Psoas muscle (tissue), 8 donors: ENCODE measurements around the gene LGR6. TPM values are rescaled to one million over a fixed set of nuclear protein-coding genes. Genes with fewer than 3 reads are reported as not detected.
"Not testable (repeated sequence)": the region's sequence is repeated elsewhere in the genome, so short reads cannot be mapped to it uniquely, and the experiment has no call there.

Experiments
- ATAC-seq, 4 donors: fragments of 200-7000 bp; cut with Tn5 transposase; one replicate each; pipeline ENCODE4 v1.9.1; 2020; ENCODE audit warnings: moderate library complexity in 3 of 4, mild to moderate bottlenecking in 2 of 4
- DNase-seq, 2 donors: peaks; one replicate each; pipeline ENCODE4 v3.0.0-alpha.2; 2020
- H3K27ac ChIP-seq: fragments of 200-600 bp; one replicate; pipeline ENCODE4 v1.8.0; 2022
- H3K27me3 ChIP-seq, 3 donors: fragments of 200-600 bp in 1 of 3; one replicate each; pipeline versions ENCODE4 v1.6.1 to v1.8.0; 2013 to 2022; ENCODE audit warnings: low read length in 2 of 3, mild to moderate bottlenecking in 2 of 3, moderate library complexity in 1 of 3; ENCODE audit not compliant: insufficient read depth in 3 of 3
- H3K36me3 ChIP-seq, 2 donors: fragments of 200-600 bp in 1 of 2; one replicate each; pipeline versions ENCODE4 v1.6.1 to v1.8.0; 2013 to 2022; ENCODE audit warnings: low read depth in 1 of 2, mild to moderate bottlenecking in 1 of 2, moderate library complexity in 1 of 2; ENCODE audit not compliant: insufficient read depth in 1 of 2
- H3K4me1 ChIP-seq: fragments of 200-600 bp; one replicate; pipeline ENCODE4 v1.8.0; 2022
- H3K4me3 ChIP-seq: fragments of 200-600 bp; one replicate; pipeline ENCODE4 v1.8.0; 2022; ENCODE audit warnings: mild to moderate bottlenecking
- H3K9me3 ChIP-seq: fragments of 200-600 bp; one replicate; pipeline ENCODE4 v1.8.0; 2022
- WGBS, 3 donors: extraction: QIAGEN DNeasy Blood & Tissue Kit; methylation state at CpG; one replicate each; pipeline versions ENCODE4 v1.1.6 to v1.1.7; 2013; 5-methylcytosine and 5-hydroxymethylcytosine counted together
- intact Hi-C, 2 donors: fragments of 100-400 bp; cut with DNase I; formaldehyde crosslinking; loops; one replicate each; pipeline versions ENCODE4 v1.11.0 to v1.14.2; 2022
- polyA plus RNA-seq, 3 donors: library from polyadenylated mRNA; stranded (reverse); fragments of 200-250 nt; gene quantifications; one replicate each; pipeline ENCODE4 v1.2.3, GENCODE V29; 2013
- total RNA-seq, 4 donors: library from RNA; stranded (reverse); fragmentation: NEBNext Ultra II Directional in 2 of 4; extraction: Animal tissue kit (Norgen Biotek cat#: 25700) in 2 of 4; gene quantifications; one replicate each; pipeline versions ENCODE4 v1.2.1 to v1.2.4, GENCODE V29; 2021 to 2023
- TF ChIP-seq, protein P1 (sequence below): fragments of 200-600 bp; IDR thresholded peaks from one replicate; pipeline ENCODE4 v1.8.0; 2022; ENCODE audit warnings: antibody characterized with exemption
- donor health status: healthy with polysubstance abuse.
- donor health status: DM: no; HTN: no; CAD: no; lungs with moderate emphysema.
- donor health status: Bipolar disorder and iron deficiency.
- donor health status: healthy.
- donor health status: DM: yes; HTN: yes; CAD: no.
- donor health status: DM: no; HTN: no; CAD: no.
- donor health status: DM: no; HTN: no; CAD: no.
- donor health status: DM: yes; HTN: yes; CAD: no.

Gene LGR6
- total and polyA plus RNA-seq, 7 donors = 0.12 to 0.20 (median 0.16) TPM; not detected in 3

DNA sequence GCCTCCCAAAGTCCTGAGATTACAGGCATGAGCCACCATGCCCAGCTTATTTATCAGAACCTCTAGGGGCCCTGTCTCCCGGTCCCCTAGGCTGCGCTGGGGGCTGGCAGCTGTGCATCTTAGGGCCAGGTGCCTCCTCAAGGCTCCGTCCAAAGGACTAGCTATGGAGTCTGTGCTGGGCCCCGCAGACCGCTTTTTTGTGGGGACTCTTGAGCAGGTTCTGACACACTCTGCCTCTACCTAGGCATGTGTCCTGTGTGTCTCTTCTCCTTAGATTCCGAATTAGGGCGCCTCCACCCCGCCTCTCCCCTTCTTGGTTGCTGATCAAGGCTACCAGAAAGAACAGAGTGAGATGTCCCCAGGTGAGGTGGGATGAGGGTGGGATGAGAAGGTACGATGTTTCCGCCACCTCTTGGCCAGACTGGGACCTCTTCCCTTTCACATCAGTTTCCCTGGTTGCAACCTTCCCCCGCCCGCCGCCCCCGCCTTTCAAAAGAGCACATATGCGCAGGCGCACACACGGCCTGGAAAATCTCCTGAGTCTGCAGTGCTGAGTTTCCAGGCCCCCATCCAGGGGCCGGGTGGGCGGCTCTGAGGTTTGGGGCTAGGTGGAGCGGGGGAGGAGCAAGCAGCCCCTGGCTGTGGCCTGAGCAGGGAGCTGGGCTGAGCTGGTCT lies 28.2 kb upstream of the LGR6 start:
- Histone ChIP-seq H3K36me3 (no peaks in the 10 kb centered on the region), H3K9me3 (no peaks in the 10 kb centered on the region), H3K27ac (no peak overlapping the region), H3K27me3 (peaks cover 0 to 4% (median 0%) of the 10 kb centered on the region in 3 donors), H3K4me3 (no peak overlapping the region), H3K4me1 (no peaks in the 10 kb centered on the region)
- intact Hi-C loops = no loop called here
- DNase-seq (no peak), ATAC-seq (no peak)
- TF ChIP-seq, protein P1, sequence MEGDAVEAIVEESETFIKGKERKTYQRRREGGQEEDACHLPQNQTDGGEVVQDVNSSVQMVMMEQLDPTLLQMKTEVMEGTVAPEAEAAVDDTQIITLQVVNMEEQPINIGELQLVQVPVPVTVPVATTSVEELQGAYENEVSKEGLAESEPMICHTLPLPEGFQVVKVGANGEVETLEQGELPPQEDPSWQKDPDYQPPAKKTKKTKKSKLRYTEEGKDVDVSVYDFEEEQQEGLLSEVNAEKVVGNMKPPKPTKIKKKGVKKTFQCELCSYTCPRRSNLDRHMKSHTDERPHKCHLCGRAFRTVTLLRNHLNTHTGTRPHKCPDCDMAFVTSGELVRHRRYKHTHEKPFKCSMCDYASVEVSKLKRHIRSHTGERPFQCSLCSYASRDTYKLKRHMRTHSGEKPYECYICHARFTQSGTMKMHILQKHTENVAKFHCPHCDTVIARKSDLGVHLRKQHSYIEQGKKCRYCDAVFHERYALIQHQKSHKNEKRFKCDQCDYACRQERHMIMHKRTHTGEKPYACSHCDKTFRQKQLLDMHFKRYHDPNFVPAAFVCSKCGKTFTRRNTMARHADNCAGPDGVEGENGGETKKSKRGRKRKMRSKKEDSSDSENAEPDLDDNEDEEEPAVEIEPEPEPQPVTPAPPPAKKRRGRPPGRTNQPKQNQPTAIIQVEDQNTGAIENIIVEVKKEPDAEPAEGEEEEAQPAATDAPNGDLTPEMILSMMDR = no peak
- 86 to 92% (median 87%) methylated on average over 20 of the region's 20 CpGs for WGBS, 3 donors

DNA sequence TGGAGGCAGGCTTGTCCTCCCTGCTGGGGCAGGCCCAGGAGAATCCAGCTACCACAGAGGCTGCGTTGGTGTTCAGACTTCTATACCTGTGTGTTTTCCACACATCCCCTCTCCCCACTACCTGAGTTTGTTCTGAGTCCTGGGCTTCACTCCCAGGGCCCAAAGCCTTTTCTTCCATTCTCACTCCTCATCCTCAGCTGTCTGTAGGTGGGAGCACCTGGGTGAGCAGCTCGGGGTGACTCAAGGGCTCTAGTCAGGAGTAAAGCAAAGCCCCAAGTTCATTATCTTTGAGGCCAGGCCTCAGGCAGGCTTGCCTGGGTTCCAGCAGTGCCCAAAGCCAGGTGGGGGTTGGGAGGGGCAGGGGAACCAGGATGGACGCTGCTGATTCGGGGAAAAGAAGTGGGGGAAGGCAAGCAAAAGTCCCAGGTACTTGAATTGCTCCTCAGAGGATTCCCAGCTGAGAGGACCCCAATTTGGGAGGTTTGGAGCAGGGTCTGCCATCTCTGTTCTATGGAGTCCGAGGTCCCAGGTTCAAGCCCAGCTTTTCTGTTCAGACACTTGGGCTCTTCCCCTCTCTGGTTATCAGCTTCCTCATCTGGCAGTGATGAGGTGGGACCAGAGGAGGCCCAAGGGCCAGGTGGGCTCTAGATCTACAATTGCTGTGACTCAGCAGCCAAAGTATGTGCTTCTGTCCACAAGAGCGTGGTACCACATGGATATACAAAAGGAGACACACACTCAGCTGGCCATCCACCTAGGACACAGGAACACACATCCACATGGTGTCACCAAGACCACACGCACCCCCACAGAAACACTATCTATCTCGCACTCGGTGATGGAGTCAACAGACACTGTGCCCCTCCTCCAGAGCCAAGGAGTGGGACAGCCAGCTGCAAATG lies 27.4 kb upstream of the LGR6 start:
- TF ChIP-seq, protein P1 = no peak
- H3K27ac ChIP-seq = no peak overlapping the region
- WGBS, 3 donors = 91 to 95% (median 94%) methylated on average over 9 of the region's 9 CpGs
- intact Hi-C loops = no loop called here
- DNase-seq (no peak), ATAC-seq (no peak)
- H3K4me1 ChIP-seq = no peaks in the 10 kb centered on the region
- peaks cover 0 to 4% (median 0%) of the 10 kb centered on the region in 3 donors for H3K27me3 ChIP-seq
- no peak overlapping the region for H3K4me3 ChIP-seq
- no peaks in the 10 kb centered on the region for H3K36me3 ChIP-seq
- no peaks in the 10 kb centered on the region for H3K9me3 ChIP-seq

DNA sequence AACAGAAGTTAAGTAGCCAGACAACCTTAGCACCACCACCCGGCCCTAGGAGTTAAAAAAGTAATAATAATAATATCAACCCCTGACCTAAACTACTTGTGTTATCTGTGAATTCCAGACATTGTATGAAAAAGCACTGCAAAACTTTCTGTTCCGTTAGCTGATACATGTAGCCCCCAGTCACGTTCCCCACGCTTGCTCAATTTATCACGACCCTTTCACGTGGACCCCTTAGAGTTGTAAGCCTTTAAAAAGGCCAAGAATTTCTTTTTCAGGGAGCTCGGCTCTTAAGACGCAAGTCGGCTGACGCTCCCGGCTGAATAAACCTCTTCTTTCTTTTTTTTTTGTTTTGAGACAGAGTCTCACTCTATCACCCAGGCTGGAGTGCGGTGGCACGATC lies 26.5 kb upstream of the LGR6 start:
- H3K36me3 ChIP-seq, ATAC-seq: not testable (repeated sequence)
- WGBS, 3 donors = 87 to 94% (median 88%) methylated on average over 11 to 13 of the region's 13 CpGs

DNA sequence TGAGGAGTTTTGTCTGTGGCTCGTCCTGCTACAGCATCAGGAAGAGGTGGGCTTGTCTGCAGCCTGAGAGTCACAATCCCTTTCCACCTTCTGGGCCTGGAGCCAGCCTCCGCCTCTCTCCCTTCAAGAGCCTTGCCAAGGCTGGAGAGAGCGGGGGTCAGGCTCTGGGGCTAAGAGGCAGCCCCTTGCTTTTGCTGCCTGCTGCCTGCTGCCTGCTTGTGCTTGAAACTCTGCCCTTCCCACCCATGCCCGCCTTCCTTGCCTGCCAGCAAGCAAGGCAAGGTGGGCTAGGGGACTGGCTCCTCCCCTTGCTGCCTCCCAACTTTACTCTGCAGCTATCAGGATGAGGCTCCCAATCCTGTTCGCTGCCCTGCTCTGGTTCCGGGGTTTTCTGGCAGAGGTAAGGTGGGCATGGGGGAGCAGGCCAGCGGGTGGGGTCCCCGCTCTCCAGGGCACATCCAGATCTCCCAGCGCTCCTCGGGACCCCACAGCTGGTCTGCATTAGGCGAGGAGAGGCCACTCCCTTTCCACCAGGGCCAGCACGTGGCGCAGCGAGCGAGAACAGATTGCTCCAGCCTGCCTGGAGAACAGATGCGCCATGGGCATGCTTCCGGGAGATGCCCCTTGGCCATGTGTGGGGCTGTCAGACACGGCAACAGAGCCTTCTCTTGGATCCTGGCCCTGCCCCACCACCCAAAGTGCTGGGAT lies 25.7 kb upstream of the LGR6 start:
- intact Hi-C loops = no loop called here
- Histone ChIP-seq H3K36me3 (no peaks in the 10 kb centered on the region), H3K27ac (no peak overlapping the region), H3K4me3 (no peak overlapping the region), H3K4me1 (no peaks in the 10 kb centered on the region), H3K9me3 (no peaks in the 10 kb centered on the region), H3K27me3 (peaks cover 0 to 2% (median 0%) of the 10 kb centered on the region in 3 donors)
- DNase-seq = peak in 1 of 2 donors; percentile 55
- WGBS, 3 donors = 31 to 36% (median 35%) methylated on average over 18 of the region's 18 CpGs
- TF ChIP-seq, protein P1 = no peak
- ATAC-seq = peak in 3 of 4 donors; percentile 50 to 58 (median 51)

More for the DNA sequence above, 26.5 kb upstream of the LGR6 start:
- H3K27me3 ChIP-seq, intact Hi-C loops, H3K9me3 ChIP-seq, DNase-seq, H3K4me3 ChIP-seq, H3K27ac ChIP-seq, H3K4me1 ChIP-seq: not testable (repeated sequence)
